Keratinocyte (primary cell): ENCODE measurements around the gene ZNF324B. TPM values are rescaled to one million over a fixed set of nuclear protein-coding genes. Genes with fewer than 3 reads are reported as not detected.

Experiments used
- DNase-seq: peaks from one replicate; pipeline ENCODE4 v3.0.0-alpha.2; 2011; ENCODE audit warnings: low read depth, missing footprints, low spot score
- FAIRE-seq: peaks from 2 replicates; lab custom pipeline; 2011; peaks lifted over from hg19 to GRCh38; lab: Jason Lieb, UNC
- H2AFZ ChIP-seq: 2 replicates; pipeline ENCODE4 v1.6.0; 2012; ENCODE audit warnings: low read length, control low read depth, inconsistent platforms; ENCODE audit not compliant: control insufficient read depth
- H3K27ac ChIP-seq: 2 replicates; pipeline ENCODE4 v1.5.1; 2011; ENCODE audit warnings: low read length; ENCODE audit not compliant: control insufficient read depth, insufficient read depth
- H3K27me3 ChIP-seq: 3 replicates; pipeline ENCODE4 v1.6.0; 2011; ENCODE audit warnings: low read length; ENCODE audit not compliant: control insufficient read depth, insufficient read depth; ENCODE audit errors: extremely low read depth
- H3K36me3 ChIP-seq, 2 experiments: 2 replicates in 1 of 2; 3 replicates in 1 of 2; pipeline ENCODE4 v1.5.1; 2011; ENCODE audit warnings: low read length in 2 of 2, mild to moderate bottlenecking in 1 of 2; ENCODE audit not compliant: control insufficient read depth in 2 of 2, insufficient read depth in 2 of 2; ENCODE audit errors: extremely low read depth in 1 of 2
- H3K4me1 ChIP-seq: 3 replicates; pipeline ENCODE4 v1.5.1; 2011; ENCODE audit warnings: low read length; ENCODE audit not compliant: control insufficient read depth, insufficient read depth; ENCODE audit errors: extremely low read depth
- H3K4me2 ChIP-seq: 3 replicates; pipeline ENCODE4 v1.6.0; 2011; ENCODE audit warnings: low read depth, low read length; ENCODE audit not compliant: control insufficient read depth, insufficient read depth; ENCODE audit errors: extremely low read depth
- H3K4me3 ChIP-seq, 3 experiments: fragments of 200-600 bp in 1 of 3; sonication (generic) in 1 of 3; 2 replicates in 2 of 3; 3 replicates in 1 of 3; pipeline ENCODE4 v1.5.1; 2011 to 2016; ENCODE audit warnings: low read length in 3 of 3, mild to moderate bottlenecking in 3 of 3, control low read depth in 2 of 3, inconsistent platforms in 1 of 3, low read depth in 1 of 3, mixed read lengths in 1 of 3, mixed run types in 1 of 3, moderate library complexity in 1 of 3; ENCODE audit not compliant: control insufficient read depth in 2 of 3, insufficient read depth in 2 of 3; ENCODE audit errors: extremely low read depth in 1 of 3
- H3K79me2 ChIP-seq: 2 replicates; pipeline ENCODE4 v1.6.0; 2012; ENCODE audit warnings: low read length; ENCODE audit not compliant: control insufficient read depth, insufficient read depth
- H3K9ac ChIP-seq: 3 replicates; pipeline ENCODE4 v1.6.0; 2011; ENCODE audit warnings: low read length; ENCODE audit not compliant: control insufficient read depth, insufficient read depth; ENCODE audit errors: extremely low read depth
- H3K9me1 ChIP-seq: 3 replicates; pipeline ENCODE4 v1.6.0; 2011; ENCODE audit warnings: low read length; ENCODE audit not compliant: control insufficient read depth, insufficient read depth; ENCODE audit errors: extremely low read depth
- H3K9me3 ChIP-seq: 2 replicates; pipeline ENCODE4 v1.5.1; 2012; ENCODE audit warnings: low read depth, low read length; ENCODE audit not compliant: control insufficient read depth
- H4K20me1 ChIP-seq: 3 replicates; pipeline ENCODE4 v1.6.0; 2011; ENCODE audit warnings: low read length; ENCODE audit not compliant: control insufficient read depth, insufficient read depth; ENCODE audit errors: extremely low read depth
- EZH2 ChIP-seq: IDR thresholded peaks from one replicate; pipeline ENCODE4 v1.6.1; 2012; ENCODE audit warnings: inconsistent platforms, mild to moderate bottlenecking, low read length, moderate library complexity
- dilution Hi-C: fragments of 300-500 bp; cut with MboI; formaldehyde crosslinking; loops from one replicate; pipeline ENCODE4 v1.7.0; 2020; ENCODE audit warnings: low sequenced_read_pairs; ENCODE audit not compliant: extremely low pct_ligation_motif_present
- polyA plus RNA-seq, 5 experiments: library from polyadenylated mRNA; depleted of rRNA in 3 of 5; stranded (reverse) in 3 of 5; stranded (forward) in 1 of 5; unstranded in 1 of 5; fragments of >200 nt; gene quantifications; 1 replicate in 1 of 5; 2 replicates in 3 of 5; 3 replicates in 1 of 5; pipeline versions ENCODE4 v1.2.1 to v1.2.3, GENCODE V29; 2011 to 2012; ENCODE audit warnings: missing spikeins in 2 of 5, low read depth in 1 of 5, low replicate concordance in 1 of 5
- TF ChIP-seq, protein P1 (sequence below), 3 experiments: IDR thresholded peaks in 1 of 3; conservative IDR thresholded peaks in 1 of 3; optimal IDR thresholded peaks in 1 of 3; 2 replicates in 2 of 3; 3 replicates in 1 of 3; pipeline versions ENCODE3 to v1.5.1; 2011; ENCODE audit warnings: low read length in 3 of 3, mild to moderate bottlenecking in 3 of 3, moderate library complexity in 2 of 3, control low read depth in 1 of 3, inconsistent platforms in 1 of 3; ENCODE audit not compliant: insufficient read depth in 2 of 3; ENCODE audit errors: extremely low read depth in 1 of 3

ZNF324B gene
- polyA plus RNA-seq, 1 donor (not counting 4 experiments of a cell fraction or from before 2014, with no cell fraction given), result 2.0 TPM

DNA sequence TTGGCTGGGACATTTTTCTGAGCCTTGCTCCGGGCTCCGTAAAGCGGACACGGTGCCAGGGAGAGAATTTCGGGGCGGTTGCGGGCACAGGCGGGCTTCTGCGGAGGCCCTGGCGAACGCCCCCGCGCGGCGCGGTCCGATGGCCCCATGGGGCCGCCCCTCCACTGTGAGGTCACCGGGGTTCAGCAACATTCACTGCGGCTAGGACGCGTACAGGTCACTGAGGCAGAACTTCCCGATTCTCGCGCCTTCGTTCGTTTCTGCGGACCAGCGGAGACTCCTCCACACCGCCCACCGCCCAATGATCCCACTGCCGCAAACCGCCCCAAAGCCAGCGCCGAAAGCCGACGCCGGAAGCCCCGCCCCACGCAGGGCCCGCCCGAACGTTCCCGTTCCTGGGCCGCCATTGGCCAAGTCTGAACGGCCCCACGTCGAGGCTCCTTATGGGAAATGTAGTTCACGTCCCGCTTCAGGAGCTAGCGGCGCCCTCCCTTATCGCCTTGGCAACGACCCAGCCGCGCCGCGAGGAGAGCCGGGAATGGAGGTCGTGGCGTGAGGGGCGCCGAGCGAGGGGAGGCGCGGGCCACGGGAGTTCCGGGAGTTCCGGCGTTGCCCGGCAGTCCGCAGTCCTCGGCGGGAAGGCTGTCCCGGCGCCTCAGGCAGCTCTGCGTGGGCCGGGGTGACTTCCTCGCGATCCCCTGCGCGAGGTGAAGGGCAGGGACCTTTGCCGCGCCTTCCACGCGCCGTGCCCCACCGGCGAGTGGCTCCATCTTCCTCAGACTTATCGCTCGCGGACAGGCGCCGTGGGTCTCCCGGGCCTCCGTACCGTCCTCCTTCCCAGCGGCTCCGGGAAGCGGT, 43.0 kb upstream of the ZNF324B start, which contains the start of gene ZNF584:
Gene ZNF584, plus strand, starts transcription at position 498 of the 858 bp plus-strand sequence. CDS start 499 bp downstream, outside the sequence.
- Histone ChIP-seq H3K36me3 (peaks cover 0 to 2% of the 10 kb centered on the region in 2 experiments), H3K4me3 (peak within 1 kb of the TSS; percentile 91 to 93 (median 93)), H3K9ac (peak within 1 kb of the TSS; percentile 91), H4K20me1 (no peaks in the 10 kb centered on the region), H3K9me1 (peaks cover 4% of the 10 kb centered on the region), H3K79me2 (peaks cover 36% of the 10 kb centered on the region), H3K27me3 (no peaks in the 10 kb centered on the region), H3K27ac (peak within 1 kb of the TSS; percentile 87), H3K4me1 (peaks cover 21% of the 10 kb centered on the region), H2AFZ (peak within 1 kb of the TSS; percentile 91), H3K4me2 (peak within 1 kb of the TSS; percentile 99), H3K9me3 (no peaks in the 10 kb centered on the region)
- TF ChIP-seq EZH2, result no peak
- TF ChIP-seq, protein P1, sequence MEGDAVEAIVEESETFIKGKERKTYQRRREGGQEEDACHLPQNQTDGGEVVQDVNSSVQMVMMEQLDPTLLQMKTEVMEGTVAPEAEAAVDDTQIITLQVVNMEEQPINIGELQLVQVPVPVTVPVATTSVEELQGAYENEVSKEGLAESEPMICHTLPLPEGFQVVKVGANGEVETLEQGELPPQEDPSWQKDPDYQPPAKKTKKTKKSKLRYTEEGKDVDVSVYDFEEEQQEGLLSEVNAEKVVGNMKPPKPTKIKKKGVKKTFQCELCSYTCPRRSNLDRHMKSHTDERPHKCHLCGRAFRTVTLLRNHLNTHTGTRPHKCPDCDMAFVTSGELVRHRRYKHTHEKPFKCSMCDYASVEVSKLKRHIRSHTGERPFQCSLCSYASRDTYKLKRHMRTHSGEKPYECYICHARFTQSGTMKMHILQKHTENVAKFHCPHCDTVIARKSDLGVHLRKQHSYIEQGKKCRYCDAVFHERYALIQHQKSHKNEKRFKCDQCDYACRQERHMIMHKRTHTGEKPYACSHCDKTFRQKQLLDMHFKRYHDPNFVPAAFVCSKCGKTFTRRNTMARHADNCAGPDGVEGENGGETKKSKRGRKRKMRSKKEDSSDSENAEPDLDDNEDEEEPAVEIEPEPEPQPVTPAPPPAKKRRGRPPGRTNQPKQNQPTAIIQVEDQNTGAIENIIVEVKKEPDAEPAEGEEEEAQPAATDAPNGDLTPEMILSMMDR (optimal IDR thresholded peaks at IDR 0.05 in 1 of 3, IDR thresholded peaks at IDR 0.05 in 1 of 3, conservative IDR thresholded peaks at IDR 0.05 in 1 of 3; ENCODE audit: extremely low read depth in 1 of 3, insufficient read depth in 2 of 3, low read length in 3 of 3), result peak in 1 of 3 experiments; percentile 37
- DNase-seq (peak; percentile 73), FAIRE-seq (no peak)
- dilution Hi-C loops, result no loop called here

DNA sequence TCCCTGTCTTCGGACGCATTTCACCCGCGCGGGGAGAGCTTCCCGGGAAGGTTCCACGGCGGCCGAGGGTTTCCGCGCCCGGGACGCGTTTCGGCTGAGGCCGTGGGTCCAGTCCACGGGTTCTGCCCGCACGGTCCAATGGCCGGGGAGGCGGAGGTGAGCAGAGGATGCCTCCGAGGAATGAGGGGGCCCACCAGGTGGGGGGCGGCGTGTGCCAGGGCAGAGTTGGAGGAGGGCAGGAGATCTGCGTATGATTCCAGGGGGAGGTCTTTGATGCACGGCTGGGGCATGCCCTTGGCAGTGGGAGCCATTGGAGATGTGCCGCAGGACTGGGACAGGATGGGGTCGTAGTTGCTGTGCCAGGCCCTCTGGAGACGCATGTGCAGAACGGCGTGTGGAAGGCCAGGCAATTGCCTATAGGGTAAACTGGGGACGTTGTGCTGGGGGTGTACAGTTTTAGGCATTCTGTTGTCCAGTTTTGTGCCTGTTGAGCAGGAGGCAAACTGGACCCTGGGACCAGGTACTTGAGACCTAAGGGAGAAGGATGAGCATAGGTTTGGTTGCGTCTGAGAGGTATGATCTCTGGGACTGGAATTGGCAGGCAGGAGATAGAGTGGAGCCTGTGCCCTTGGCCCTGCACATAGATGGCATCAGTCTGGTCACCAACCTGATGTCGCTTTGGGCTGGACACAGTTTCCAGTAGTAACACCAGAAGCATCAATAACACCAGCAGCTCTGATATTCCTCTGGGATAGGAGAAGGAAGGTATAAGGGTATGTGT, 42.2 kb upstream of the ZNF324B start:
- H3K4me2 ChIP-seq, result peak overlapping the region; percentile 99
- H3K4me1 ChIP-seq, result peaks cover 21% of the 10 kb centered on the region
- H3K9me3 ChIP-seq, result no peaks in the 10 kb centered on the region
- peak overlapping the region; percentile 91 for H3K9ac ChIP-seq
- DNase-seq (no peak), FAIRE-seq (no peak)
- H2AFZ ChIP-seq, result peak overlapping the region; percentile 91
- TF ChIP-seq EZH2, result no peak
- TF ChIP-seq, protein P1 (optimal IDR thresholded peaks at IDR 0.05 in 1 of 3, IDR thresholded peaks at IDR 0.05 in 1 of 3, conservative IDR thresholded peaks at IDR 0.05 in 1 of 3; ENCODE audit: extremely low read depth in 1 of 3, insufficient read depth in 2 of 3, low read length in 3 of 3), result no peak
- H3K27me3 ChIP-seq, result no peaks in the 10 kb centered on the region
- peak overlapping the region; percentile 91 to 93 (median 93) for H3K4me3 ChIP-seq
- H3K9me1 ChIP-seq, result peaks cover 4% of the 10 kb centered on the region
- dilution Hi-C loops, result no loop called here
- peaks cover 0 to 2% of the 10 kb centered on the region in 2 experiments for H3K36me3 ChIP-seq
- no peaks in the 10 kb centered on the region for H4K20me1 ChIP-seq
- peaks cover 36% of the 10 kb centered on the region for H3K79me2 ChIP-seq
- peak overlapping the region; percentile 87 for H3K27ac ChIP-seq
